HG03196 (cell line): ENCODE data around the gene FZR1.

Experiments used
- ATAC-seq: cut with Tn5 transposase; IDR thresholded peaks from one replicate; pipeline ENCODE4 v1.9.1; 2021; ENCODE audit not compliant: unreplicated experiment

Gene FZR1

GRCh38 chr19:3586707-3587346, 80.7 kb downstream of the FZR1 start:
- ATAC-seq, result no peak
